Stomach (tissue), 4 donors: ENCODE results near the gene ELAVL1.

ENCODE experiments used
- EP300 ChIP-seq: sonication (generic); formaldehyde crosslinking; IDR thresholded peaks from one replicate; pipeline ENCODE4 v1.6.1; 2017; ENCODE audit warnings: antibody characterized with exemption
- POLR2A ChIP-seq, 4 donors: fragments of 450-650 bp; IDR thresholded peaks; one replicate each; pipeline ENCODE4 v1.6.1; 2016; ENCODE audit warnings: antibody characterized with exemption in 4 of 4, control low read depth in 2 of 4, mild to moderate bottlenecking in 1 of 4, moderate library complexity in 1 of 4
- TF ChIP-seq, protein P1 (sequence below), 7 experiments: fragments of 450-650 bp in 4 of 7; fragments of 200-600 bp in 3 of 7; sonication (generic) in 3 of 7; IDR thresholded peaks; one replicate each; pipeline ENCODE4 v1.5.1; 2016 to 2019; ENCODE audit warnings: antibody characterized with exemption in 7 of 7, control low read depth in 2 of 7, mild to moderate bottlenecking in 1 of 7

DNA sequence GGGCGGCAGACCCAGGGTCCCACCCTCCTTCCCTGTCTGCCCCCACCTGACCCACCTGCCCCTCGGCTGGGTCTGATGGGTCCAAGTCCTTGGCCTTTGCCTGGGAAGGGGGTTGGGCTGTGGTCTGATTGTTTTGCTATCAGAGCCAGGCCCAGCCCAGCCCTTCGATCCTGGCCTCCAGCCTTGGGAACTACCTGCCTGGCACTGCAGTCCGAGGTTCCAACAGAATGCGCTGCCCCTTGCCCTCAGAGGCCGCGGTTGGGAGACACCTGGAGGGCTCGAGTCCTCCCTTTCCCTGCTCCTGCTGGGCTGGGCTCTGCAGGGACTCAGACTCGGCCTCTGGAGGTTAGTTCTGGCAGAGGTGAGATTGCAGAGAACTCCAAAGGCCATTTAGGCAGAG, 48.7 kb upstream of the ELAVL1 start:
- TF ChIP-seq EP300 (no peak), POLR2A (IDR thresholded peaks at IDR 0.05) (no peak)
- TF ChIP-seq, protein P1, sequence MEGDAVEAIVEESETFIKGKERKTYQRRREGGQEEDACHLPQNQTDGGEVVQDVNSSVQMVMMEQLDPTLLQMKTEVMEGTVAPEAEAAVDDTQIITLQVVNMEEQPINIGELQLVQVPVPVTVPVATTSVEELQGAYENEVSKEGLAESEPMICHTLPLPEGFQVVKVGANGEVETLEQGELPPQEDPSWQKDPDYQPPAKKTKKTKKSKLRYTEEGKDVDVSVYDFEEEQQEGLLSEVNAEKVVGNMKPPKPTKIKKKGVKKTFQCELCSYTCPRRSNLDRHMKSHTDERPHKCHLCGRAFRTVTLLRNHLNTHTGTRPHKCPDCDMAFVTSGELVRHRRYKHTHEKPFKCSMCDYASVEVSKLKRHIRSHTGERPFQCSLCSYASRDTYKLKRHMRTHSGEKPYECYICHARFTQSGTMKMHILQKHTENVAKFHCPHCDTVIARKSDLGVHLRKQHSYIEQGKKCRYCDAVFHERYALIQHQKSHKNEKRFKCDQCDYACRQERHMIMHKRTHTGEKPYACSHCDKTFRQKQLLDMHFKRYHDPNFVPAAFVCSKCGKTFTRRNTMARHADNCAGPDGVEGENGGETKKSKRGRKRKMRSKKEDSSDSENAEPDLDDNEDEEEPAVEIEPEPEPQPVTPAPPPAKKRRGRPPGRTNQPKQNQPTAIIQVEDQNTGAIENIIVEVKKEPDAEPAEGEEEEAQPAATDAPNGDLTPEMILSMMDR (IDR thresholded peaks at IDR 0.05), result no peak
